WTC11 (cell line): ENCODE measurements around the gene RHCG. TPM values are rescaled to one million over a fixed set of nuclear protein-coding genes. Genes with fewer than 3 reads are reported as not detected.

ENCODE experiments used
- ATAC-seq: fragments of 200-7000 bp; cut with Tn5 transposase; 2 replicates; pipeline ENCODE4 v1.10.0; 2021; ENCODE audit warnings: mild to moderate bottlenecking, moderate library complexity
- CTCF ChIA-PET: fragments of 300-600 bp; sonication (Branson Sonifier 250); formaldehyde crosslinking; loops from one replicate; lab custom pipeline; 2021; ENCODE audit warnings: antibody characterized with exemption; lab: Charles Lee
- POLR2A ChIA-PET: fragments of 350-600 bp; sonication (Branson Sonifier 250); formaldehyde crosslinking; loops from one replicate; lab custom pipeline; 2021; ENCODE audit warnings: antibody characterized with exemption; lab: Charles Lee
- DNase-seq: peaks from one replicate; pipeline ENCODE4 v3.0.0; 2021; ENCODE audit warnings: low spot score
- H3K27ac Mint-ChIP-seq: 2 replicates; pipeline ENCODE4 v1.8.0; 2021; ENCODE audit warnings: mixed read lengths
- H3K27me3 Mint-ChIP-seq: 2 replicates; pipeline ENCODE4 v1.8.0; 2021; ENCODE audit warnings: low read depth, mild to moderate bottlenecking, moderate library complexity, mixed read lengths
- H3K36me3 Mint-ChIP-seq: 2 replicates; pipeline ENCODE4 v1.8.0; 2021; ENCODE audit warnings: mixed read lengths
- H3K4me1 Mint-ChIP-seq: 2 replicates; pipeline ENCODE4 v1.8.0; 2022; ENCODE audit warnings: mixed read lengths
- H3K4me3 Mint-ChIP-seq: 2 replicates; pipeline ENCODE4 v1.8.0; 2021; ENCODE audit warnings: mild to moderate bottlenecking, moderate library complexity, mixed read lengths
- H3K9me3 Mint-ChIP-seq: 2 replicates; pipeline ENCODE4 v1.8.0; 2021; ENCODE audit warnings: mixed read lengths
- AFF4 ChIP-seq: sonication (generic); formaldehyde crosslinking; IDR thresholded peaks from 2 replicates; pipeline ENCODE4 v1.8.1; 2023; ENCODE audit warnings: mild to moderate bottlenecking, missing genetic modification reagents, borderline replicate concordance
- ATF3 ChIP-seq: sonication (generic); formaldehyde crosslinking; conservative IDR thresholded peaks from 2 replicates; pipeline ENCODE4 v1.8.1; 2022; ENCODE audit warnings: mild to moderate bottlenecking, missing genetic modification reagents
- CREM ChIP-seq: sonication (generic); formaldehyde crosslinking; IDR thresholded peaks from 2 replicates; pipeline ENCODE4 v1.8.1; 2022; ENCODE audit warnings: mild to moderate bottlenecking, missing genetic modification reagents, moderate library complexity
- CTCF ChIP-seq: fragments of 200-600 bp; IDR thresholded peaks from 2 replicates; pipeline ENCODE4 v1.8.0; 2022; ENCODE audit warnings: antibody characterized with exemption
- E2F1 ChIP-seq: sonication (generic); formaldehyde crosslinking; IDR thresholded peaks from 2 replicates; pipeline ENCODE4 v1.8.0; 2022; ENCODE audit warnings: mild to moderate bottlenecking, missing genetic modification reagents
- E2F4 ChIP-seq: sonication (generic); formaldehyde crosslinking; IDR thresholded peaks from 2 replicates; pipeline ENCODE4 v1.8.1; 2022; ENCODE audit warnings: low read depth, mild to moderate bottlenecking, moderate library complexity, missing genetic modification reagents, borderline replicate concordance
- FOXP1 ChIP-seq: sonication (generic); formaldehyde crosslinking; IDR thresholded peaks from 2 replicates; pipeline ENCODE4 v1.8.0; 2022; ENCODE audit warnings: missing genetic modification reagents, mild to moderate bottlenecking, moderate library complexity, borderline replicate concordance
- GRHL2 ChIP-seq: fragments of 250-450 bp; sonication (Bioruptor Pico); IDR thresholded peaks from 2 replicates; pipeline ENCODE4 v1.8.0; 2022; ENCODE audit warnings: mild to moderate bottlenecking, moderate library complexity; ENCODE audit not compliant: insufficient replicate concordance, severe bottlenecking
- IRF1 ChIP-seq: sonication (generic); formaldehyde crosslinking; IDR thresholded peaks from 2 replicates; pipeline ENCODE4 v1.8.0; 2023; ENCODE audit warnings: missing genetic modification reagents
- MXD4 ChIP-seq: fragments of 250-450 bp; sonication (Bioruptor Pico); IDR thresholded peaks from 2 replicates; pipeline ENCODE4 v1.8.0; 2021; ENCODE audit warnings: mild to moderate bottlenecking, moderate library complexity, borderline replicate concordance
- NFYB ChIP-seq: sonication (generic); formaldehyde crosslinking; conservative IDR thresholded peaks from 2 replicates; pipeline ENCODE4 v1.8.0; 2022; ENCODE audit warnings: low read depth, missing genetic modification reagents
- OVOL2 ChIP-seq: fragments of 250-450 bp; sonication (Bioruptor Pico); IDR thresholded peaks from 2 replicates; pipeline ENCODE4 v1.9.0; 2021; ENCODE audit warnings: mild to moderate bottlenecking, borderline replicate concordance
- PREB ChIP-seq: sonication (generic); formaldehyde crosslinking; IDR thresholded peaks from 2 replicates; pipeline ENCODE4 v1.8.1; 2022; ENCODE audit warnings: mild to moderate bottlenecking, missing genetic modification reagents, moderate library complexity, borderline replicate concordance
- PRRX2 ChIP-seq: fragments of 250-450 bp; sonication (Bioruptor Pico); IDR thresholded peaks from 2 replicates; pipeline ENCODE4 v1.8.0; 2021; ENCODE audit warnings: mild to moderate bottlenecking
- RELA ChIP-seq: sonication (generic); formaldehyde crosslinking; IDR thresholded peaks from 2 replicates; pipeline ENCODE4 v1.8.1; 2022; ENCODE audit warnings: missing genetic modification reagents, mild to moderate bottlenecking, borderline replicate concordance
- SMAD4 ChIP-seq: sonication (generic); formaldehyde crosslinking; IDR thresholded peaks from 2 replicates; pipeline ENCODE4 v1.8.0; 2022; ENCODE audit warnings: mild to moderate bottlenecking, missing genetic modification reagents
- SOX15 ChIP-seq: fragments of 250-450 bp; sonication (Bioruptor Pico); IDR thresholded peaks from 2 replicates; pipeline ENCODE4 v1.9.0; 2021; ENCODE audit warnings: mild to moderate bottlenecking
- ZBTB21 ChIP-seq: sonication (generic); formaldehyde crosslinking; IDR thresholded peaks from 2 replicates; pipeline ENCODE4 v1.8.1; 2023; ENCODE audit warnings: mild to moderate bottlenecking, missing genetic modification reagents, borderline replicate concordance
- ZNF121 ChIP-seq: sonication (generic); formaldehyde crosslinking; IDR thresholded peaks from 2 replicates; pipeline ENCODE4 v1.8.0; 2023; ENCODE audit warnings: missing genetic modification reagents
- ZNF281 ChIP-seq: sonication (generic); formaldehyde crosslinking; IDR thresholded peaks from 2 replicates; pipeline ENCODE4 v1.8.0; 2023; ENCODE audit warnings: mild to moderate bottlenecking, missing genetic modification reagents
- ZNF396 ChIP-seq: fragments of 250-450 bp; sonication (Bioruptor Pico); IDR thresholded peaks from 2 replicates; pipeline ENCODE4 v1.8.0; 2021; ENCODE audit warnings: mild to moderate bottlenecking, moderate library complexity, borderline replicate concordance
- total RNA-seq: library from RNA; stranded (reverse); gene quantifications from 3 replicates; pipeline ENCODE4 v1.2.3, GENCODE V29; 2021

Gene RHCG
- total RNA-seq, 1 experiment from 2014 or later, result 0.31 TPM

GRCh38 chr15:89514186-89514585, 17.8 kb upstream of the RHCG start (continued):
- TF ChIP-seq ZNF281, result no peak
- TF ChIP-seq OVOL2 (CRISPR knock-in tag), result no peak

GRCh38 chr15:89513284-89513683, 16.9 kb upstream of the RHCG start:
- POLR2A ChIA-PET, result no interaction called here
- Mint-ChIP-seq H3K27ac (no peak overlapping the region), H3K4me3 (no peak overlapping the region), H3K36me3 (no peaks in the 10 kb centered on the region), H3K27me3 (no peaks in the 10 kb centered on the region; the same call in 1 of the 2 replicates), H3K9me3 (peaks cover 3% of the 10 kb centered on the region; the same call in 1 of the 2 replicates), H3K4me1 (no peaks in the 10 kb centered on the region)
- CTCF ChIA-PET, result no interaction called here
- DNase-seq, result no peak
- ATAC-seq, result no peak
- TF ChIP-seq OVOL2 (CRISPR knock-in tag) (no peak), NFYB (no peak), MXD4 (CRISPR knock-in tag) (no peak), FOXP1 (CRISPR knock-in tag) (no peak), ZBTB21 (no peak), IRF1 (CRISPR knock-in tag) (no peak), E2F1 (CRISPR knock-in tag) (no peak), PRRX2 (CRISPR knock-in tag) (no peak)

GRCh38 chr15:89512631-89513030, 16.2 kb upstream of the RHCG start:
- no peaks in the 10 kb centered on the region for H3K36me3 Mint-ChIP-seq
- CTCF ChIA-PET, result no interaction called here
- ATAC-seq, result no peak
- DNase-seq, result no peak
- peaks cover 3% of the 10 kb centered on the region; the same call in 1 of the 2 replicates for H3K9me3 Mint-ChIP-seq
- H3K4me1 Mint-ChIP-seq, result no peaks in the 10 kb centered on the region
- H3K27me3 Mint-ChIP-seq, result no peaks in the 10 kb centered on the region; the same call in 1 of the 2 replicates
- no peak overlapping the region for H3K4me3 Mint-ChIP-seq
- POLR2A ChIA-PET, result no interaction called here
- H3K27ac Mint-ChIP-seq, result no peak overlapping the region
- no peak for TF ChIP-seq ATF3
- no peak for TF ChIP-seq ZNF396 (CRISPR knock-in tag)
- no peak for TF ChIP-seq CREM (CRISPR knock-in tag)
- TF ChIP-seq ZNF121 (CRISPR knock-in tag), result no peak
- no peak for TF ChIP-seq SOX15 (CRISPR knock-in tag)
- no peak for TF ChIP-seq E2F4 (CRISPR knock-in tag)
- TF ChIP-seq PREB (CRISPR knock-in tag), result no peak
- no peak for TF ChIP-seq RELA (CRISPR knock-in tag)
- TF ChIP-seq NFYB, result no peak
- no peak for TF ChIP-seq AFF4 (CRISPR knock-in tag)
- TF ChIP-seq SMAD4 (CRISPR knock-in tag), result no peak
- no peak for TF ChIP-seq CTCF
- no peak for TF ChIP-seq GRHL2
